SK-N-SH (cell line): ENCODE results near the gene KIF20B.

Source experiments
- CHD2 ChIP-seq: fragments of 150-350 bp; IDR thresholded peaks from 2 replicates; pipeline ENCODE4 v1.6.1; 2018; ENCODE audit warnings: low read length; ENCODE audit not compliant: partially characterized antibody
- TF ChIP-seq, protein P1 (sequence below): IDR thresholded peaks from 2 replicates; pipeline ENCODE4 v1.4.0; 2012; ENCODE audit warnings: low read depth

GRCh38 chr10:89663144-89663543, 38.2 kb upstream of the KIF20B start:
- no peak for TF ChIP-seq CHD2
- TF ChIP-seq, protein P1, sequence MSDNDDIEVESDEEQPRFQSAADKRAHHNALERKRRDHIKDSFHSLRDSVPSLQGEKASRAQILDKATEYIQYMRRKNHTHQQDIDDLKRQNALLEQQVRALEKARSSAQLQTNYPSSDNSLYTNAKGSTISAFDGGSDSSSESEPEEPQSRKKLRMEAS = no peak
